Neural cell (in vitro differentiated cells): ENCODE results near the gene CHPF2.
A peak's percentile ranks its signal among the peaks of the same experiment; 100 is the strongest.

ENCODE experiments used
- EP300 ChIP-seq: fragments of 450-650 bp; conservative IDR thresholded peaks from 2 replicates; pipeline ENCODE4 v1.6.1; 2014; ENCODE audit warnings: antibody characterized with exemption, mild to moderate bottlenecking, moderate library complexity; ENCODE audit not compliant: poor library complexity, severe bottlenecking
- EZH2 ChIP-seq: fragments of 200-600, 300-800 bp; shearing (Covaris generic), sonication (generic); IDR thresholded peaks from 2 replicates; pipeline ENCODE4 v1.6.1; 2014; ENCODE audit warnings: antibody characterized with exemption, low read length, borderline replicate concordance, mild to moderate bottlenecking; ENCODE audit not compliant: insufficient read depth, poor library complexity, severe bottlenecking
- MXI1 ChIP-seq: fragments of 450-650 bp; conservative IDR thresholded peaks from 2 replicates; pipeline ENCODE4 v1.6.1; 2014; ENCODE audit warnings: antibody characterized with exemption, mild to moderate bottlenecking; ENCODE audit not compliant: poor library complexity, severe bottlenecking
- RAD21 ChIP-seq: fragments of 450-650 bp; conservative IDR thresholded peaks from 2 replicates; pipeline ENCODE4 v1.6.1; 2014; ENCODE audit warnings: antibody characterized with exemption, mild to moderate bottlenecking, moderate library complexity
- TF ChIP-seq, protein P1 (sequence below): fragments of 450-650 bp; IDR thresholded peaks from 2 replicates; pipeline ENCODE4 v1.5.1; 2014; ENCODE audit warnings: antibody characterized with exemption, mild to moderate bottlenecking, moderate library complexity; ENCODE audit not compliant: poor library complexity, severe bottlenecking

DNA sequence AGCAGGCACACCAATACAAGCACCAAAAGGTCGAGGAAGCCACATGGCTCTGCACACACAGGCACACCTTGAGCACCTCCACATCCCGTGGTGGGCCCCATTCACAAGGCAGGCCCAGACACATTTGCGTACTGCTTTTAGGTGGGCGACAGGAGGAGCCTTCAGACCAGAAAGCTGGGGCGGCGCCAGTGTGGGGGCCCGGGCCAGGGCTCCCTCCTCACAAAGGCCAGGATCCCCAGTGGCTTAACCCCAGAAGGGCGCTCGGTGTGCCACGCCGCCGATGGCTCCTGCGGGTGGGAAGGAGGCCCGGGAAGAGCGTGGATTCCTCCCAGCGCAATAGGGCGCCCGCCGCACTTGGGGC lies 19.0 kb downstream of the CHPF2 start:
- TF ChIP-seq MXI1 (no peak), EZH2 (no peak), EP300 (no peak), RAD21 (no peak)
- TF ChIP-seq, protein P1, sequence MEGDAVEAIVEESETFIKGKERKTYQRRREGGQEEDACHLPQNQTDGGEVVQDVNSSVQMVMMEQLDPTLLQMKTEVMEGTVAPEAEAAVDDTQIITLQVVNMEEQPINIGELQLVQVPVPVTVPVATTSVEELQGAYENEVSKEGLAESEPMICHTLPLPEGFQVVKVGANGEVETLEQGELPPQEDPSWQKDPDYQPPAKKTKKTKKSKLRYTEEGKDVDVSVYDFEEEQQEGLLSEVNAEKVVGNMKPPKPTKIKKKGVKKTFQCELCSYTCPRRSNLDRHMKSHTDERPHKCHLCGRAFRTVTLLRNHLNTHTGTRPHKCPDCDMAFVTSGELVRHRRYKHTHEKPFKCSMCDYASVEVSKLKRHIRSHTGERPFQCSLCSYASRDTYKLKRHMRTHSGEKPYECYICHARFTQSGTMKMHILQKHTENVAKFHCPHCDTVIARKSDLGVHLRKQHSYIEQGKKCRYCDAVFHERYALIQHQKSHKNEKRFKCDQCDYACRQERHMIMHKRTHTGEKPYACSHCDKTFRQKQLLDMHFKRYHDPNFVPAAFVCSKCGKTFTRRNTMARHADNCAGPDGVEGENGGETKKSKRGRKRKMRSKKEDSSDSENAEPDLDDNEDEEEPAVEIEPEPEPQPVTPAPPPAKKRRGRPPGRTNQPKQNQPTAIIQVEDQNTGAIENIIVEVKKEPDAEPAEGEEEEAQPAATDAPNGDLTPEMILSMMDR, result peak; percentile 7
